Astrocyte of the spinal cord (primary cell): ENCODE measurements around the gene CCL18.
"Not testable (repeated sequence)": the region's sequence is repeated elsewhere in the genome, so short reads cannot be mapped to it uniquely, and the experiment has no call there.

Experiments
- DNase-seq: peaks from one replicate; pipeline ENCODE4 v3.0.0; 2011; ENCODE audit warnings: low read depth, low spot score
- H3K4me3 ChIP-seq: 2 replicates; pipeline ENCODE4 v1.5.1; 2011; ENCODE audit warnings: low read depth, mild to moderate bottlenecking, low read length, moderate library complexity
- in situ Hi-C: cut with HindIII; loops from 2 replicates; pipeline ENCODE4 v1.10.0; 2017; ENCODE audit warnings: low sequenced_read_pairs
- TF ChIP-seq, protein P1 (sequence below): IDR thresholded peaks from 2 replicates; pipeline ENCODE4 v1.5.1; 2012; ENCODE audit warnings: low read depth, mild to moderate bottlenecking, low read length, inconsistent platforms

The CCL18 gene

DNA sequence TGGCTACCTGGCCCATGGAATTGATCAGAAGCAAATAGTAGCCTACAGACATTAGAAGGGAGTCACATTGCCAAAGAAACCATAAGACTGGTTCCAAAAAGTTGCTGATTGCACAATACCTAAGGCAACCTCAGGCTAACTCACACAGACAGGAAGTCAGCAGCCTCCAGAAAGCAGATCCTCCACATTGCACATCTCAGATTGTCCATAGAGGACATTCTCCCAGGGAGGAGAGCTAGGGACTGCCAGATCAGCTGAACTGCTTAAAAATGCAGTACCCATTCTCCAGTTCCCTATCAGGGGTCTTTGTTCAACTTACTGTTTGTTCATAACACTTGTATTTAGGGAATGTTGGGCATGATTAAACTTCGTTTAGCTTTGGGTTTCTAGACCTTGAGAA lies 21.7 kb downstream of the CCL18 start:
- in situ Hi-C loops, result no loop called here
- H3K4me3 ChIP-seq, result no peak overlapping the region
- TF ChIP-seq, protein P1, sequence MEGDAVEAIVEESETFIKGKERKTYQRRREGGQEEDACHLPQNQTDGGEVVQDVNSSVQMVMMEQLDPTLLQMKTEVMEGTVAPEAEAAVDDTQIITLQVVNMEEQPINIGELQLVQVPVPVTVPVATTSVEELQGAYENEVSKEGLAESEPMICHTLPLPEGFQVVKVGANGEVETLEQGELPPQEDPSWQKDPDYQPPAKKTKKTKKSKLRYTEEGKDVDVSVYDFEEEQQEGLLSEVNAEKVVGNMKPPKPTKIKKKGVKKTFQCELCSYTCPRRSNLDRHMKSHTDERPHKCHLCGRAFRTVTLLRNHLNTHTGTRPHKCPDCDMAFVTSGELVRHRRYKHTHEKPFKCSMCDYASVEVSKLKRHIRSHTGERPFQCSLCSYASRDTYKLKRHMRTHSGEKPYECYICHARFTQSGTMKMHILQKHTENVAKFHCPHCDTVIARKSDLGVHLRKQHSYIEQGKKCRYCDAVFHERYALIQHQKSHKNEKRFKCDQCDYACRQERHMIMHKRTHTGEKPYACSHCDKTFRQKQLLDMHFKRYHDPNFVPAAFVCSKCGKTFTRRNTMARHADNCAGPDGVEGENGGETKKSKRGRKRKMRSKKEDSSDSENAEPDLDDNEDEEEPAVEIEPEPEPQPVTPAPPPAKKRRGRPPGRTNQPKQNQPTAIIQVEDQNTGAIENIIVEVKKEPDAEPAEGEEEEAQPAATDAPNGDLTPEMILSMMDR, result no peak
- DNase-seq, result no peak

DNA sequence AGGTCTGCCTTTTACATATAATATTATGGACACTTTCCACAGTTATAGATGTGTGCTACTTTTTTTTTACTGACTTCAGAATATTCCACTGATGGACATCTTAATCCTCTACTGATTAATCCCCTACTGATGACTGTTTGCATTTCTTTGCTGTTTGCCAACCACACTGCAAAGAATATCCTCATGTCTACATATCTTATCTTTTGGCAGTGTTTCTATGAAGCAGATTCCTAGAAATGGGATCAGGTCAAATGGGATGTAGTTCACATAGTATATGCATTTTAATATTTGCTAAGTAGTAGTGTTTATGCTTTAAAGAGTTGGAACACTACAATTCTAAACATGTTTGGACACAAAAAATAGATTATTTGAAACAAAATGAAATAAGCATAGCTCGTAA lies 22.7 kb downstream of the CCL18 start:
- no peak overlapping the region for H3K4me3 ChIP-seq
- TF ChIP-seq, protein P1, result no peak
- in situ Hi-C loops, result no loop called here
- DNase-seq, result no peak

DNA sequence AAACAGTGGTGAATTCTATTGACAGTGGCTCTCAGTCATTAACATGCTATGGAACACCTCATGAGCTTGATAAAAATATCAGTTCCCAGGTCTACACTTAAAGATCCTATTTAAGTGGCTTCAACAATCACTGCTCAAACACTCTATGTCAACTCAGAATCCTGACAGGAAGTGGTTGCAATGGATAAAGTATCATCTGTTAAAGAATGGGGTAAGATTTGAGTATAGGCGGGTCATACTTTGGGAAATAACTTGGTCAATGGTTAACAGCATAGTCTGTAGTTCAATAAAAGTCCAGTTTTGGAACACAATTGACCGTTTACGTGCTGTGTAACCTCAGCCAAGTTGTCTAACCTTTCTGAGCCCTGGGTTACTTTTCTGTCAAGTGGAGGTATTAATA lies 23.4 kb downstream of the CCL18 start:
- in situ Hi-C loops, H3K4me3 ChIP-seq, DNase-seq: not testable (repeated sequence)

DNA sequence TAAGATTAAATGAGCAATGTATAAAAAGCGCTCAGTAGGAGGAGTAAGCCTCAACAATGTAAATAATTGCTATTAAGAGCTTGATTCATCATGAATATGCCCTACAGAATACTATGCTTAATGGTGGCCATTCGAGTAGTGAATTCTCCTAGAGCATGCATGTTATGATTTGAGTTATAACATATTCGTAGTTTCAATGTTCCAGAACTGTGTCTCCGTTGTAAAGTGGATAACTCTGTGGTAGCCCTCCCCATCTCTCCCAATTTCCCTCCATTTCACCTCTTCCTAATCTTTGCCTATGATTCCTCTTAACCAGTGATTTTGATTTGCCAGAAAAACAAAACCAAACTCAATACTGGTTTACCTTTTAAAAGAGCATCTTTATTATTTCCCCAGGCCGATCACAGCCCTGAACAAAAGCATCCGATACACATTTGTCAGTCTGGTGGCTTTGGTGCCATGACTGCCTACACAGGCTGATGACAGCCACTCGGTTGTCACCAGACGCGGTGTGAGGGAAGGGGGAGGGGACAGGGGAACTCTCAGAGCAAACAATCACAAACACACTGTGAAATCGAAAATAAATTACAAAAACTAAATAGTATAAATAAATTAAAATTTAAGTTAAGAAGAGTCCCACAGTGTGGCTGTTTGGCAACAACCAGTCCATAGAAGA lies 24.0 kb downstream of the CCL18 start:
- H3K4me3 ChIP-seq, in situ Hi-C loops, DNase-seq: not testable (repeated sequence)

DNA sequence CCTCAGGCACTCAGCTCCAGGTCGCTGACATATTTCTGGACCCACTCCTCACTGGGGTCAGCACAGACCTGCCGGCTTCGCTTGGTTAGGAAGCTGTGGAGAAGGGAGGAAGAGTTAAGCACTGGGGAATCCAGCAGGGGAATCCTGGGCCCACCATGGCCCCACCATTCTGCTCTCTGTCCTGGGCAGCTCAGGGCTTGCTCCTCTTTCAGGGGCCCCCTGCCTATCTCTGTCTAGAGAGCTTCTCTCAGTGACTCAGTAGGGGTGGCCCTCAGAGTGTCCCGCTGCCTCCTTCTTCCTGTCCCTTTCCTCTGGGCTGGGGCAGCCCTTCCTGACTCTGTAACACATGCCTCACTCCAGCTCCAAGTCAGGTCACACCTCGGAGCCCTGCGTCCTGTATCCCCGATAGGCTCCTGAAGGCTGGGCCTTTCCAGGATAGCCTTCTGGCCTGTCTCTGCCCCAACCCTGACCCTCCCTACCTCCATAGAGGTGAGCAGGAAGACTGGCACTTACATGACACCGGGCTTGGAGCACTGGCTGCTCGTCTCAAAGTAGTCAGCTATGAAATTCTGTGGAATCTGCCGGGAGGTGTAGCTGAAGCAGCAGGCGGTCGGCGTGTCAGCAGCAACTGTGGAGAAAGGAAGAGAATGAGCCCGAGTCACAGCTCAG lies 24.7 kb downstream of the CCL18 start:
- DNase-seq, result no peak
- in situ Hi-C loops, result no loop called here
- no peak overlapping the region for H3K4me3 ChIP-seq
- TF ChIP-seq, protein P1, result no peak

DNA sequence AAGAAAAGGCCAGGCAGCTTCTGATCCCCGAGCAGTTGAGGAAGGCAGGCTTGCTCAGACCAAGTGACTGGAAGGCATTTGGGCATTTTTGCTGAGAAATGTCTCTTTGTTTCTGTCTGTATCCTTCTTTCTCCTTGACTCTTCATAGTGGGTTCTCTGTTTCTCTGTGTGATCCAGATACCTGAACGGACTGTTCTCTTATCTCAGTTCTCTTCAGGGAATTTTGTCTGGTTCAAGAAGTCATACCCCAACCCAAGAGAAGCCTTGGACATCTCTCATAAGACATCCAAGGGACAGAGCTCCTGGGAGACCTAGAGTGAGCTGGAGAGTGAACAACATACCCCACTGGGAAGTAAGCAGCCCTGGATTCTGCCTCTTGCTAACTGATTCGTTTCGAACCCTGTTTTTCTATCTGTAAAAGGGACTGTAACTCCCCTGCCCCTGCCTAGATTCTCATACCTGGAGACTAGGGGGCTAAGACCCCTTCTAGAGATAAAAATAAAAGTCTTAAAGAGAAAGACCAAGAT lies 25.3 kb downstream of the CCL18 start:
- DNase-seq, result no peak
- H3K4me3 ChIP-seq, result no peak overlapping the region
- TF ChIP-seq, protein P1, result no peak
- in situ Hi-C loops, result no loop called here

DNA sequence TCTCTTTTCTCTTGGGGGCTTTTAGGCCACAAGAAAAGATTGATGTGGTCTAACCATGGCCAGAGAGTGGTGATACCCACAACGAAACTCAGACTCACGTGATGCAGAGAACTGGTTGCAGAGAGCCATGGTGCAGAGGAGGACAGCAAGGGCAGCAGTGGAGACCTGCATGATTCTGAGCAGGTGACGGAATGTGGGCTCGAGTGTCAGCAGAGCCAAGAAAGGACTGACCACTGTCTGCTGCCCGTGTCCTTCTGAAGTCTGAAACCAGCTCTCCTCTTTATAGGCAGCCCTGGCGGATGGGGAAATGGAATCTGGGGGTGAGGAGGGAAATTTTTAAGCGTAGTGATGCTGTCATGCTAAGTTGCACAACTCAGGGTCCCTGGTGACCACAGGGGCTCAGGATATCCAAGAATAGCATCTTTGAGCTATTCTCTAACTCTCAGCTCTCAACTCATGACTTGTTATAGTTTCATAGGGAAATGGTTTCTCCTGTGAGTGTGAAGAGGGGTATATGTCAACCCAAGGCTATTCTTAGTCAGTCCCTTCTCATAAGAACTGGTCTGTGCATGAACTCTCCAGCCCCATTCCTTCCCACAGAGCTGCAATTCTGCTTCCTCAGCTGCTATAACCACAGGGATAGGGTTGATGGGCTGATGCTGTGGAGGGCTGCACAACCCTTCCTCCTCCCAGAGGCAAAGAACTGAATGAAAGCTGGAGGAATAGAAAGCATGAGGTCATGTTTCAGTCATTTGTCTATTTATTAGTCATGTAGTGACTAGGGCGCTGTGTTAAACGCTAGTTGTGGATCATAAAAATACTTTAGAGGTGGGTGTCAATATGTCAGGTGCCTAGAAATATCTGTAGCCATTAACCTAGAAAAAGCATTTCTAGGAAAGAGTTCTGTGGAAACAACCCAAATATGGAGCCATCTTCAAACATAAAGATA lies 26.1 kb downstream of the CCL18 start, which contains the start of gene CCL3:
CCL3 (minus strand) TSS at position 256 of the 949 bp plus-strand sequence; CDS start at position 171, 85 bp downstream.
- in situ Hi-C loops, result no loop called here
- TF ChIP-seq, protein P1, result no peak
- peak; percentile 6 for DNase-seq
- no peak within 1 kb of the TSS for H3K4me3 ChIP-seq
